Progenitor cell of endocrine pancreas (in vitro differentiated cells): ENCODE results near the gene G3BP2. TPM values are rescaled to one million over a fixed set of nuclear protein-coding genes. Genes with fewer than 3 reads are reported as not detected.

Experiments
- DNase-seq: peaks from one replicate; pipeline ENCODE4 v3.0.0; 2021; ENCODE audit warnings: low spot score; ENCODE audit not compliant: unreplicated experiment
- H3K27ac Mint-ChIP-seq: 2 replicates; pipeline ENCODE4 v1.8.0; 2021; ENCODE audit warnings: mild to moderate bottlenecking, moderate library complexity, mixed read lengths
- H3K27me3 Mint-ChIP-seq: 2 replicates; pipeline ENCODE4 v1.8.0; 2021; ENCODE audit warnings: mixed read lengths
- H3K36me3 Mint-ChIP-seq: 2 replicates; pipeline ENCODE4 v1.8.0; 2022; ENCODE audit warnings: mixed read lengths; ENCODE audit not compliant: insufficient read depth
- H3K4me1 Mint-ChIP-seq: 2 replicates; pipeline ENCODE4 v1.8.0; 2021; ENCODE audit warnings: low read depth, mixed read lengths
- H3K4me3 Mint-ChIP-seq: 2 replicates; pipeline ENCODE4 v1.8.0; 2021; ENCODE audit warnings: low read depth, mild to moderate bottlenecking, moderate library complexity, mixed read lengths
- H3K9me3 Mint-ChIP-seq: 2 replicates; pipeline ENCODE4 v1.8.0; 2021; ENCODE audit warnings: low read depth, mixed read lengths
- total RNA-seq: library from RNA; stranded (reverse); gene quantifications from 2 replicates; pipeline ENCODE4 v1.2.1, GENCODE V29; 2021
- TF ChIP-seq, protein P1 (sequence below): fragments of 200-600 bp; sonication (generic); IDR thresholded peaks from one replicate; pipeline ENCODE4 v1.5.0; 2021; ENCODE audit warnings: antibody characterized with exemption, mild to moderate bottlenecking; ENCODE audit not compliant: unreplicated experiment

Gene G3BP2
- total RNA-seq, 1 donor from 2014 or later: 157 TPM

DNA sequence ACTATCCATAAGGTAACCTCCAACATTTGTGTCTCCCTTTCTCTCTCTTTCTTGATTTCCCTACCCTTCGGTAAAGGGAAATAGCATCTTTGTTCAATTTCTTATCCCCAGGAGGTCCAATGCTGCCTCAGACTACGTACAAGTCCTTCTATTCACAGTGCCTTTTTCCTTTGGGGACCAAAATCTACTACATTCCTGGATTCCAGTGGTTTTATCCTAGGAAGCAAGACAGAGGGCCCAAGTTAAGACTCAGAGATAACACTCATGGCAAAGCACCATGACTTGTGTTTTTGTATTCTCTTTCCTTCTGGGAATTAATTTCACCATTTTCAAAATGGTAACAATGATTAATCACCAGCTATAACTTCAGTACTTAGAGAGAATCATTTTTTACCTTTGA, 10.6 kb downstream of the G3BP2 start:
- no peak for DNase-seq
- H3K4me3 Mint-ChIP-seq: no peak overlapping the region
- no peak overlapping the region for H3K27ac Mint-ChIP-seq
- peaks cover 16% of the 10 kb centered on the region for H3K36me3 Mint-ChIP-seq
- H3K27me3 Mint-ChIP-seq: no peaks in the 10 kb centered on the region
- H3K4me1 Mint-ChIP-seq: peaks cover 30% of the 10 kb centered on the region
- TF ChIP-seq, protein P1, sequence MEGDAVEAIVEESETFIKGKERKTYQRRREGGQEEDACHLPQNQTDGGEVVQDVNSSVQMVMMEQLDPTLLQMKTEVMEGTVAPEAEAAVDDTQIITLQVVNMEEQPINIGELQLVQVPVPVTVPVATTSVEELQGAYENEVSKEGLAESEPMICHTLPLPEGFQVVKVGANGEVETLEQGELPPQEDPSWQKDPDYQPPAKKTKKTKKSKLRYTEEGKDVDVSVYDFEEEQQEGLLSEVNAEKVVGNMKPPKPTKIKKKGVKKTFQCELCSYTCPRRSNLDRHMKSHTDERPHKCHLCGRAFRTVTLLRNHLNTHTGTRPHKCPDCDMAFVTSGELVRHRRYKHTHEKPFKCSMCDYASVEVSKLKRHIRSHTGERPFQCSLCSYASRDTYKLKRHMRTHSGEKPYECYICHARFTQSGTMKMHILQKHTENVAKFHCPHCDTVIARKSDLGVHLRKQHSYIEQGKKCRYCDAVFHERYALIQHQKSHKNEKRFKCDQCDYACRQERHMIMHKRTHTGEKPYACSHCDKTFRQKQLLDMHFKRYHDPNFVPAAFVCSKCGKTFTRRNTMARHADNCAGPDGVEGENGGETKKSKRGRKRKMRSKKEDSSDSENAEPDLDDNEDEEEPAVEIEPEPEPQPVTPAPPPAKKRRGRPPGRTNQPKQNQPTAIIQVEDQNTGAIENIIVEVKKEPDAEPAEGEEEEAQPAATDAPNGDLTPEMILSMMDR: no peak
- H3K9me3 Mint-ChIP-seq: no peaks in the 10 kb centered on the region

DNA sequence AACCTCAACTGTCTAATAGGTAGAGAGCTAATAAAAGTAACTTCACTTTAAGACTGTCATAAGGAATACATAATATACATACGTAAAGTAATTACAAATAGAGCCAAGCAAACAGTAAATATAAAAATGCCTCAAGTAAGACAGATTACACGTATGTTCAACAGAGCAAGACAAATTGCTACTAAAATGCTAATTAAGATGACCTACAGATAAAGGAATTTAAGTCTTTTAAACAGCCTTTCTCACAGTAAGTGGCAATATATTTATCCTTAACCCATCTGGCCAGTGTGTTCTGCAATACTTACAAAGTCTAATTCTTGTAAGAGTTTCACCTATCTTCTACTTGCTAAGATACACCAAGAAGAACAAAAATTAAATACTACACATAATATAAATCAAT, 12.7 kb downstream of the G3BP2 start:
- DNase-seq: no peak
- H3K36me3 Mint-ChIP-seq: peaks cover 21% of the 10 kb centered on the region
- H3K27ac Mint-ChIP-seq: no peak overlapping the region
- H3K9me3 Mint-ChIP-seq: no peaks in the 10 kb centered on the region
- TF ChIP-seq, protein P1: no peak
- peaks cover 17% of the 10 kb centered on the region for H3K4me1 Mint-ChIP-seq
- H3K27me3 Mint-ChIP-seq: no peaks in the 10 kb centered on the region
- no peak overlapping the region for H3K4me3 Mint-ChIP-seq

DNA sequence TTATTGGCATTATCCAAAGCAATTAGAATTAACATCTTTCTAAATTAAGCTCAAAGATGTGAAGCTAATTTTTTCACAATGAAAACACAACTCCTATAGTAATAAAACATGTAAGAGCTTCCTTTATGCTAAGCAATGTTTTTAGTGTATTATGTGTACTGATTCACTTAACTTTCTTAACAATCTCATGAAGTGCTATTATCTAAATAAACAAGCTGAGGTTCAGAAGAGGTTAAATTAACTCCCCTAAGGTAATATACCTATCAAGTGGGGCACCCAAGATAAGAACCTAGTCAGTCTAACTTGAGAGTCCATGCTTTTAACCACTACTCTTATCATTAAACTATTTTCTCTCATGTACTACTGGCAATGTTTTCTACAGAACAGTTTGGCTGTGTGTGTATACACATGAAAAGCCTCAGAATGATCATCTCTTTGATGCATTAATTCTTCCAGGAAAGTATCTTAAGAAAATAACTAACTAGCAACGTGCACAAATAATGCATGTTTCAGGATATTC, 13.6 kb downstream of the G3BP2 start:
- no peaks in the 10 kb centered on the region for H3K27me3 Mint-ChIP-seq
- H3K9me3 Mint-ChIP-seq: no peaks in the 10 kb centered on the region
- H3K4me1 Mint-ChIP-seq: peaks cover 17% of the 10 kb centered on the region
- TF ChIP-seq, protein P1: no peak
- DNase-seq: no peak
- peaks cover 20% of the 10 kb centered on the region for H3K36me3 Mint-ChIP-seq
- no peak overlapping the region for H3K4me3 Mint-ChIP-seq
- H3K27ac Mint-ChIP-seq: no peak overlapping the region

DNA sequence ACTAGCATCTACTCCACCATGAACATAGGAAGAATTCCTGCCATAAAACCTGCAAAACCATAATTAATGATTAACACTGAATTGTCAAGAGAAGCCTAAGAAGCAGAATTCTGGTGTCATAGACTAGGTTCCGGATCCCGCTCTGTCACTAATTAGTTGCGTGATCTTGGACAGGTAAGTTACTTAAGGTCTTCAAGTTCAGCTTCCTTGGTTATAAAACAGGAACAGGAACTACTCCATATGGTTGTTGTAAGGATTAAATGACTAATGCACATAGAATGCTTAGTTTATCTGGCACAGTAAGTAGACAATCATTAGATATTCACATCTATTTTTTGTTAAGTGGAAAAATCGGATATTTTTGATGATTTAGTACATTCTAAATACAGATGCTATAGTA, 14.3 kb downstream of the G3BP2 start:
- no peaks in the 10 kb centered on the region for H3K9me3 Mint-ChIP-seq
- H3K4me3 Mint-ChIP-seq: no peak overlapping the region
- H3K4me1 Mint-ChIP-seq: peaks cover 17% of the 10 kb centered on the region
- H3K27ac Mint-ChIP-seq: peak overlapping the region; percentile 39
- no peak for DNase-seq
- no peaks in the 10 kb centered on the region for H3K27me3 Mint-ChIP-seq
- TF ChIP-seq, protein P1: no peak
- H3K36me3 Mint-ChIP-seq: peaks cover 22% of the 10 kb centered on the region

DNA sequence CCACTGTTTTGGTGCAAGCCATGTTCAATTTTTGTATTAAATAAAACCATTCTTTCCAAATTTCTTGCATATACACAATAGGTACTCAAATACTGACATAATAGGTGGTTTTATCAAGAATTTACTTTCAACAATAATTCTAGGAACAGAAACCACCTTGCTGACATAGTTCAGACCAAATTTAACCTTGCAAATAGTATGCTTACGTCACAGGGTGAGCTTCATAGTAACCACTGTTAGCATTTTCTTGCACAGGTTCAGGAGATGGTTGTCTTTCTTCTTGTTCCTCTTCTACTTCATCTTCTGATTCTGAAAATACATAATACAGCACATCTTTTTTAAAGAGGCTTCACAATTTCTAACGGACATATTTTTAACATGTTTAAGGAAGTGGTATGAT, 17.6 kb downstream of the G3BP2 start:
- Mint-ChIP-seq H3K27ac (no peak overlapping the region), H3K4me3 (no peak overlapping the region), H3K27me3 (no peaks in the 10 kb centered on the region), H3K4me1 (peaks cover 17% of the 10 kb centered on the region), H3K9me3 (no peaks in the 10 kb centered on the region), H3K36me3 (peaks cover 24% of the 10 kb centered on the region)
- TF ChIP-seq, protein P1: no peak
- DNase-seq: no peak
